Iris pigment epithelial cell (primary cell): Measurements from ENCODE around the gene PAM.

Source experiments
- DNase-seq: peaks from one replicate; pipeline ENCODE4 v3.0.0-alpha.2; 2011; ENCODE audit warnings: low read depth

Gene PAM

DNA sequence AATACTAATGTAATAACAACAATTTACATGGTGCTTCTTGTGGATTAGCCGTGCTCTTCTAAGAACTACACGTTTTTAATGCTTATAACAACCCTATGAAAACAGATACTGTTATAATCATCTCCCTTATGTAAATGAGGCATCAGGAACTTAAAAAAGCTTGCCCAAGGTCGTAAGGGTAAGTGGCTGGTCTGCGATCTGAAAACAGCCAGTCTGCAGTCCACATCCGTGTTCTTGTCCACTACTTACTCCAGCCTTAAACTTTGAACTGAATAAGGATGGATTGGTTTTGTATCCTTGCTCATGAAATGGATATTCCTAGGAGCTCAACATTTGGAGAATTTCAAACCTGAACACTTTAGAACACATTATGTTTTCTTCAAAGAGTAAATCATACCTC lies 26.7 kb downstream of the PAM start:
- DNase-seq: peak; percentile 32

DNA sequence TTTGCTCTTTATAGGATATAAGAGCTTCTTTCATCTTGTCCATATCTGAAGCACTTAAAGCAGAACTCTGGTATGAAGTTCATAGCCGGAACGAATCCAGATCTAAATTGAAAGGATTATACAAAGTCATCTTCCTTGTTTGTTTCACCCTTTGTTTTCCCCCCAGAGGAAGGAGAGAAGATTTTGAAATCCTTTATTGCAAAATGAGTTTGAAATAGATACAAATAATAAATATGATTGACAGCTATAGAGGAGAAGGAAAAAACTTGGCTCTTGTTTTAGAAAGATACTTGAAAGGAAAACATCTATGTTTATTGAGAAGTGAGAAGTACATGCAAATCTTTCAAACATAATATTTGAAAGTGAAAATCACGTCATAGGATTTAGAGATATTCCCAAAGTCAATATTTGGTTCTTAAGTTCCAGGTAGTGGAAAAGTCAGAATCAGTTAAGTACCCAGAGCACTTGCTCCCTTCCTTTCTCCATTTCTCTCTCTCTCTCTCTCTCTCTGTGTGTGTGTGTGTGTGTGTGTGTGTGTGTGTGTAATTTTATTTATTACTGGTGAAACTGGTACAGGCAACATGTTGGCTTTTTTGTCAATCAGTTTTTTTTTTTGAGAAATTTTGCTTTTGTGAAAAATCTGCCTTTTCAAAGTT lies 27.2 kb downstream of the PAM start:
- DNase-seq: no peak

DNA sequence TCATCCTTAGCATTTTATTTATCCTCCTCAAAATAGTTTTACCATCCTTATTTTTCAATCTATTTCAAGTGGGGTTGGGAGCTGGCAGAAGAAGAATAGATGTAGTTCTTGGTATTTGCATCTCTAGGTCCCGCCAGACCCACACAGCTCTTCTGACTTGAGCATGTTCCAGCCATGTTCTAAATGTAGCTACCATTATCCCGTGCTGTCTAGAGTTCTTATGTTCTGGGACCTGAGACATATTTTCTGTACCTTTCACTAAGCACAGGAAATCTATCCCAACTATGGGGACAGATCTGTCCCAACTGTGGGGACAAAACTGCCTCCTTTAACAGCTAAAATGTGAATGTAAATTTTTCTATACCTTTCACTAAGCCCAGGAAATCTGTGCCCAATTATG lies 32.0 kb downstream of the PAM start:
- DNase-seq: no peak

DNA sequence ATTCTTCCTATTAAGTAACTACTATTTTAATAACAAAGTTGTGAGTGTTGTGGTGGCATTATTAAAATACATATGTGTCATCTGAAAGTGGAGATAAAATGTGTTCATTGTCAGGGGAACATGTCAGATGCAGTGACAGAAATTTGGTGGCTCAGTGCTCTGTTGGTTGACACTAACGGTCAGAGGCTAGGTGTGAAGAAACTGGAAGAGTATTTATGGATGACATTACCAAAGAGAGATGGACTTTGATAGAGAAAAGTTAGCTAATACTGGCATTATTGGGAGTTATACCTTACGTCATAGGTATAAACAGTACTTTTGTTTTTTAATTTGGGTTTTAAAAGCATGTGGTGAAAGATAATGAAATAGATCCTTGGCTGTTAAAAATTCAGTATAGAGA lies 33.7 kb downstream of the PAM start:
- no peak for DNase-seq

GRCh38 chr5:102789469-102789868 lies 34.4 kb downstream of the PAM start:
- DNase-seq: no peak

- no peak for DNase-seq
Observed at GRCh38 chr5:102790748-102791147, 35.6 kb downstream of the PAM start.

DNA sequence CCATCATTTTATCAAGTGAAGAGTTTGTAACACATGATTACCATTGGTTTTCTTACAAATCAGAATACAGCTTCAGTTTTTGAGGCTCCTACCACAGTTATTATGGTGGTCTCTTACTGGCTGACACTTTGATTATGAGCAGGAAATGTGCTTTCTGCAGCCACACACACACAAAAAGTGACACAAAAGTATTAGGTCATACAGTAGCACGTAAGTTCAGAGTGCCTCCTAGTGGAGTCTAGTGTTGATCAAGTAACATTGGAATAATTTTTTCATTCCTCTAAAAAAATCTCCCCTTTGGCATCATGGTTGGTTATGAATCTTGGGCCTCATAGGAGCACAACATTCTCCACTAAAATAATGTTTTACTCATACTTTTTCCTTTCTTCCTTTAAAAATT lies 37.6 kb downstream of the PAM start:
- peak; percentile 51 for DNase-seq

DNA sequence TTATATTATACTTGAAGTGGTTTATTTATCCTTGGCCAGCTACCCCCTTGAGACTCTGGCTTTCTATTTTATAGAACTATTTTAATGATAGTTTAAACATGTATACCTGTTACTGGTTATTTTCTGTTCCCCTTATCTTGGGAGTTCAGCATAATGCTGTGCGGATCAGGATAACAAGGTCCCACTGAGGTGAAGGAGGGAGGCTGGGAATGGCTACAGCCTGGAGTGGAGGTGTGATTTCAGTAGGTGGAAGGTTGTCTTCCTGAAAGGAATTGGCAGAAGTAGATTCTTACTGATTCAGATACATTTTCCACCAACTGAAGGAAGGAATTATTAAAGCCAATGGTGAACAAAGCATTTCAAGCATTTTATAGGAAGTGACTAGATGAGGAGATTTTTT lies 38.9 kb downstream of the PAM start:
- no peak for DNase-seq

GRCh38 chr5:102794677-102795331 lies 39.7 kb downstream of the PAM start:
- no peak for DNase-seq

DNA sequence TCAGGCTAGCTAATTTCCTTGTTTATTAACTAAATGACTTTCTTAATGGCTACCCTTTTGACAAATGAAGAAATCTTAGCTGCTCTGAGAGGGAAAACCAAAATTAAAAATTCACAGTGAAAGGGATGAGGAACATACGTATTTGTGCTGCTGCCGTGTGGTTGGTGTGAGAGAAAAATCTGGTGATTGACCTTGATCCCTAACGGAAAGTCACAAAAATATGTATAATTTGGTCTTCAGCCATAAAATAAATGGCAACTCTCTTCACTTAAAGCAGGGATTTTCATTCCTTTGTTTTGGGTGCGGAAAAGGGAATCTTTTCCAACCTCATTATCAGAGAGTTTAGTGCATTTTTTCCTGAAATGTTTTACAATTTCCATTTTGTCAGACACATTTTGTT lies 40.4 kb downstream of the PAM start:
- DNase-seq: no peak

- no peak for DNase-seq
Observed at GRCh38 chr5:102796009-102796408, 40.9 kb downstream of the PAM start.

DNA sequence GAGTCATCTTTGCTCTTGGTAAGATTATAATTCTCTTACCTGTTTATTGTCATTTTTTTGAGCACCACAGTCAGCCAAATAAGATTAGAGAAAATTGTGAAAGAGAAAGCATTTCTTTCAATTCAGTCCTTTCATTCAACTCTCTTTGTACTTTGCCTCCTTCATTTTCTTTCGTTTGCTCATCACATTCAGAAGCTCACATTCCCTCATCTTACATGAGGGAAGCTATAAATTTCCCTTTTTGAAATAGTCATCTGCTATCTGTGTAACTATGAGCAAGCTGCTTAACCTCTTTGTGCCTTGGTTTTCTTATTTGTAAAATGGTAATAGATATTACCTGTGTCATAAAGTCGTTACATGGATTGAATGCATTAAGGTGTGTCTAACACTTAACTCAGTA lies 41.4 kb downstream of the PAM start:
- no peak for DNase-seq

DNA sequence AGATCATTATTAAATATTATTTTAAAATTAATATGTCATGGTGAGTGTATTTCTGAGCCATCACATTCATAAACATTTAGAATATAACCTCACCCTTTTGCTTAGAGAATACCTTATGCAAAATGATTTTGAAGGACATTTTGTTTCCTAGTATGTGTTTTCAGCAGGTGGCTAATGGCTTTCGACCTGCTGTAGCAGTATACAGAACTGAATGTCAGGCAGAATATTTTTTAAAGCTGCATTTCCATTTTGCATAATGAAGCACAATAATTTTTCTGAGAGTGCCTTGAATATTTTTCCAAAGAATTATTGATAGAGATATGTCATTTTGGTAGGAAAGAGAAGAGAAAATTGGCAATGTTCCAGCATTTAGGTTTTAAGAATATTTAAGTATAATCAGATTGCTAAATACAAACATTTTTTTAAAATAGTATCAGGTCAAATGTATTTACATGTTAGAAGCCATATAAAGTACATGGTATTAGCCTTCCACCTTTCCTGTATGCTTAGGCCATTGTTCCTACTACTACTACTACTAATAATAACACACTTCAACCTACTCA lies 42.3 kb downstream of the PAM start:
- no peak for DNase-seq

DNA sequence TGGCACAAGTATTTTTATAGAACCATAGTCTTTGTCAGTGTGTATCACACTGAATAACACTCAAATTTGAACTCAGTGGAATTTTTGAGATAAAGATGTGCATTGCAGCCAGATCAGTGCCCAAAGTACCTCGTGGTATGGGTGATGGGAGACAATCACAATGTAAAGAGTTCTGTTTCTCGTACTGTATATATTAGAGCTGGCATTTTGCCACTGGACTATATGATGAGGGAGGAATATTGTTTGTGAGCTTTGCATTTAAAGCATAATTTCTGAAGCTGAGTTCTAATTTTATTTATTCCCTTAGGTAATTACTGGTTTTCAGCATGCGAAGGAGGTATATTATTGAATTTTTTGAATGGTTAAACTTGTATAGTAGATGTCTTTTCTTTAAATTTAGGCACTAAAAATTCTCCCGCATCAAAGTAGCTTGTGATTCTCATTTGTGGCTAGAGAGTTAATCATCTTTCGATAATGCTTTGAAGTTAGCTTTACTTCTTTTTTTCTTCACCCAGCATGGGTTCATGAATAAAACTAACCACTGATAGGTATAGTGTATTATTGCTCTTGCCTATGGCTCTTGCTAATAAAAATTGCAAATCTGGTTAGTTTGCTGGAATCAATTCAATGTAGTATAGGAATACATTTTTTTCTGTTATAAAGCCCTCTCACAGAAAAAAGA lies 43.1 kb downstream of the PAM start:
- no peak for DNase-seq

GRCh38 chr5:102799017-102799416 lies 43.9 kb downstream of the PAM start:
- DNase-seq: peak; percentile 65

DNA sequence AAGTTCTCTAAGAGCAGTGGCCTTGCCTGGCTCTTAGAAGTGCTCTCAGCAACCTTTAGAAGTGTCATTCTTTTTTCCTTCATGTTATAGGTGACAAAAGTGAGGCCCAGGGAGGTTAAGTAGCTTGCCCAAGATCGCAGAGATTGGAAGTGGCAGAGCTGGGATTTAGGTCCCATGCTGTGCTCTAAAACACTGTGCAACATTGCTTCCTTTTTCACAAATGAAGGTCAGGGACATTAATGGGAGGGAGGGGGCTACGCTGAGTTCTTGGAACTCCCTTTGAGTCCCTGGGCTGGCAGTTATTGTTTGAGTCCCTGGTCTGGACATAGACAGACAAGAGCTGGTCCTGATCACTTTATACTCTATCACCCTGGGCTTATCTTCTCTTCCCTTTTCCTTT lies 45.3 kb downstream of the PAM start:
- DNase-seq: no peak

- DNase-seq: peak; percentile 34
Observed at GRCh38 chr5:102801371-102801770, 46.3 kb downstream of the PAM start.

DNA sequence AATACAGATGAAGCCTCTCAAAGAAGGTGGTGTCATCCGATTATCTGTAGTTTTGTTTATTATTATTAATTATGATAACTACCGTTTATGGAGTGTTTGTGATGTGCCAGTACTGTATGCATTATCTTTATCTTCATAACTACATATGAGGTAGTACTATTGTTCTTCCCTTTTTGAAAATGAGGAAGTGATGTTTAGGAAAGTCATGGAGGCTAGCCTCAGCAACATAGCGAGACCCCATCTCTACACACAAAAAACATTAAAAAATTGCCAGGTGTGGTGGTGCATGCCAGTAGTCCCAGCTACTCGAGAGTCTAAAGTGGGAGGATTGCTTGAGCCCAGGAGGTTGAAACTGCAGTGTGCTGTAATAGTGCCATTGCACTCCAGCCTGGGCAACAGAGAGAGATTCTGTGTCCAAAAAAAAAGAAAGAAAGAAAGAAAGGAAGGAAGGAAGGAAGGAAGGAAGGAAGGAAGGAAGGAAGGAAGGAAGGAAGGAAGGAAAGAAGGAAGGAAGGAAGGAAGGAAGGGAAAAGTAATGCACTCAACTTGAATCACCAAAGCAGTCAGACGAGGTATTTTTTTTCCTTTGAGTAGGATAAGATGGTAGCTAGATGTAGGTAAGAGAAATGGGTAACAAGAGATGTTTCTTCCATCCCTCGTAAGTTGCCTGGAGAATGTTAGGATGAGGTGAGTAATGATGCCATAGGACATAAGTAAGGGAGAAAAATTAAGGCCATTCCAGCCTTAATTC lies 47.8 kb downstream of the PAM start:
- no peak for DNase-seq

GRCh38 chr5:102807878-102808502 lies 52.9 kb downstream of the PAM start:
- DNase-seq: peak; percentile 89

GRCh38 chr5:102809033-102809432 lies 53.9 kb downstream of the PAM start:
- DNase-seq: peak; percentile 77

DNA sequence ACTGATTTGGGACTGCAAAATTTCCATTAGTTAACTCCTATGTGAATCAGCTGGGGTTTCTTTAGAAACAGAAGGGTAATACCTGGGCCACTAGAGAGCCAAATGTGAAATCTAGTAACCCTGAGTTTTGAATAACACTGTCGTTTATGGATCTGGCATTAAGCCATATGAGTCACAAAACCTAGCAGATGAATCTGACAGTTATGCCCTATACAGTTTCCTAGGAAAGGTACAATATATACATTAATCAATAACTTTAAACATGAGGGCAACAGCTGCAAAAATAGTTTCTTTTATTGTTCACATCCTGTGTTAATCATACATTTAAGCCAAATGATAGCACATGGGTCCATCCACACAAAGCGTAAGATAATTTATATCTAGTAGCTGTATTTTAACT lies 56.9 kb downstream of the PAM start:
- DNase-seq: peak; percentile 65

- no peak for DNase-seq
Observed at GRCh38 chr5:102813740-102814139, 58.6 kb downstream of the PAM start.
